Renal cortex interstitium (tissue), 15 donors: ENCODE data around the gene TBRG4. TPM values are rescaled to one million over a fixed set of nuclear protein-coding genes. Genes with fewer than 3 reads are reported as not detected.
A peak's percentile ranks its signal among the peaks of the same experiment; 100 is the strongest.
"Not testable (repeated sequence)": the region's sequence is repeated elsewhere in the genome, so short reads cannot be mapped to it uniquely, and the experiment has no call there.

Experiments
- DNase-seq, 11 donors: peaks; one replicate each; pipeline ENCODE4 v3.0.0-alpha.2; 2013; ENCODE audit warnings: low read depth in 9 of 11, low spot score in 4 of 11; ENCODE audit errors: extremely low read depth in 1 of 11
- long read RNA-seq, 16 experiments: transcript quantifications; one replicate each; lab custom pipeline, GENCODE V29; 2026
- polyA plus RNA-seq, 3 donors: library from polyadenylated mRNA; unstranded; fragments of 120-200 nt; gene quantifications; one replicate each; pipeline ENCODE4 v1.2.1, GENCODE V29; 2013; ENCODE audit not compliant: insufficient read length in 3 of 3

TBRG4 gene
- 10 to 100 TPM; 53.6 to 63.4 (median 57.5) TPM for polyA plus RNA-seq
- long read RNA-seq, donor 1, partial matches to known transcripts: 0 of 5 reads
- long read RNA-seq, donor 1, other reads (novel, unspliced or antisense): 0 of 5 reads
- long read RNA-seq, donor 2, partial matches to known transcripts: 0 of 4 reads
- long read RNA-seq, donor 2, other reads (novel, unspliced or antisense): 0 of 4 reads
- long read RNA-seq, donor 3, transcript TBRG4-201 (11 exons, 2,243 nt): major isoform, 9 of 25 reads
- long read RNA-seq, donor 3, partial matches to known transcripts: 11 of 25 reads
- long read RNA-seq, donor 3, other reads (novel, unspliced or antisense): 0 of 25 reads
- long read RNA-seq, donor 4, partial matches to known transcripts: 17 of 23 reads
- long read RNA-seq, donor 4, other reads (novel, unspliced or antisense): 0 of 23 reads
- long read RNA-seq, donor 5: 0 reads
- long read RNA-seq, donor 6, transcript TBRG4-201 (11 exons, 2,243 nt): major isoform, 6 of 18 reads
- long read RNA-seq, donor 6, partial matches to known transcripts: 5 of 18 reads
- long read RNA-seq, donor 6, other reads (novel, unspliced or antisense): 0 of 18 reads
- long read RNA-seq, donor 7, partial matches to known transcripts: 0 of 8 reads
- long read RNA-seq, donor 7, other reads (novel, unspliced or antisense): 0 of 8 reads
- long read RNA-seq, donor 8: 0 reads
- long read RNA-seq, donor 9, partial matches to known transcripts: 11 of 19 reads
- long read RNA-seq, donor 9, other reads (novel, unspliced or antisense): 0 of 19 reads
- long read RNA-seq, donor 10, partial matches to known transcripts: 17 of 22 reads
- long read RNA-seq, donor 10, other reads (novel, unspliced or antisense): 0 of 22 reads
- long read RNA-seq, donor 11, partial matches to known transcripts: 9 of 13 reads
- long read RNA-seq, donor 11, other reads (novel, unspliced or antisense): 0 of 13 reads
- long read RNA-seq, donor 12, partial matches to known transcripts: 0 of 2 reads
- long read RNA-seq, donor 12, other reads (novel, unspliced or antisense): 0 of 2 reads
- long read RNA-seq, donor 13: 0 reads
- long read RNA-seq, donor 14, transcript TBRG4-201 (11 exons, 2,243 nt): major isoform, 6 of 16 reads
- long read RNA-seq, donor 14, partial matches to known transcripts: 6 of 16 reads
- long read RNA-seq, donor 14, other reads (novel, unspliced or antisense): 0 of 16 reads
- long read RNA-seq, donor 15, partial matches to known transcripts: 10 of 14 reads
- long read RNA-seq, donor 15, other reads (novel, unspliced or antisense): 0 of 14 reads
- long read RNA-seq, donor 16, transcript TBRG4-201 (11 exons, 2,243 nt): major isoform, 12 of 58 reads
- long read RNA-seq, donor 16, partial matches to known transcripts: 33 of 58 reads
- long read RNA-seq, donor 16, other reads (novel, unspliced or antisense): 0 of 58 reads

DNA sequence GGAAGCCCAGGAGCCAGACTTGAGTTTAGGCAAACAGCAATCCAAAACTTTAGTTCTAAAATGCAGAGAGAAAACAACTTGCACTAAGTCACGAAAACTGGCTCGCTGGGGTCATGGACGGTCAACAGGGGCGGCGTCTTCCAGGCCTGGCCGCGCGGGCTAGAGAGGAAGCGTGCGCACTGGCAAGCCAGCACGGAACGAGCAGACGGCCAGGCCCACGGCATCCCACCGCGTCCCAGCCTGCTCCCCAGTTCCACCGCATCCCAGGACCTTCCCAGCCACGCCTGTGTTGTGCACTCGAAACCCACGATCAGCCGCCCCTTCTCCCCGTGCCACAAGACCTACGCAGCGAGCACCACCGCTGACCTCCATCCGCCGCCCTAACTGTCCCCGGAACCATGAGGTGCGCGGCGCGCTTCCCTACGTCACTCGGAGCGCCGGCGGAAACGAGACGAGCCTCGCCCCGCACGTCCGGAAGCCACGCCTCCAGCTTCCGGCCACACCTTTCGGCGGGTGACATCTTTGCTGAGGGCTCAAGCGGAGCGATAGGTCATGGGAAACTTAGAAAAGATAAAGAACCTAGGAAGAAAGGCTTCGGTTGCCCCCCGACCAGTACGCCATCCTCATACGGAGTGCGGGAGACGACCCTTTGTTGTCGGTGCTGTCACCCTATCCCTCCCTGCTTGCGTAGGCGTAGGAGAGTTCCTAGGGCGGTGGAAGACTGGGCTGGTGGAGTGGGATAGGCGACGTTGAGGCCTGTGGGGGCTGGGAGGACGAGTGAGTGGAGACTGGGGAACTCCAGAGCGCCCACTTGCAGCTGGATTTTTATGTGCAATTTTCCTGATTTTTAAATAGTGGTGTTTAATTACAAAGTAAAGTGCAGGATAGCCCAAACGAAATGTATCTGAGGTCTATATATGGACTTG lies at the start of gene TBRG4:
Gene TBRG4 (minus strand): TSS at position 400 of the 926 bp plus-strand sequence. CDS start 2,460 bp downstream, outside the sequence.
- DNase-seq: peak; percentile 90 to 96 (median 94)

DNA sequence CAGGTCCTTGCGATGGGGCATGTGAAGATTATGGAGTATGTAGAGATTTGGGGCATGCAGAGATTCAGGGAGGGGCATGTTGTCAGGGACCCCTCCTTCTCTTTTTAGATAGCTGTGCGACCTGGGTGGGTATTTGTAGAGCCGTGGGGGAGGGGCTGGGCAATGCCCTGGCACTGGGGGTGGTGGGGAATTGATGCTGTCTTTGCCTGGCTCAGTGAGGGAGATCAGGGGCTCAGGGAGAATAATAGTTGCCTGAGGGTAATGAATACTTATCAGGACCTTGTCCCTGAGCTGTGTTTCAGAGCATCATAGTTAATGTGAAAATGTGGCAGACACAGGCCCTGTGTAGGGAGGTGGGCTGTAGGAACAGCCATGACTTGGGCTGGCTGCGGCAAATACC lies 49.6 kb upstream of the TBRG4 start:
- DNase-seq: no peak

DNA sequence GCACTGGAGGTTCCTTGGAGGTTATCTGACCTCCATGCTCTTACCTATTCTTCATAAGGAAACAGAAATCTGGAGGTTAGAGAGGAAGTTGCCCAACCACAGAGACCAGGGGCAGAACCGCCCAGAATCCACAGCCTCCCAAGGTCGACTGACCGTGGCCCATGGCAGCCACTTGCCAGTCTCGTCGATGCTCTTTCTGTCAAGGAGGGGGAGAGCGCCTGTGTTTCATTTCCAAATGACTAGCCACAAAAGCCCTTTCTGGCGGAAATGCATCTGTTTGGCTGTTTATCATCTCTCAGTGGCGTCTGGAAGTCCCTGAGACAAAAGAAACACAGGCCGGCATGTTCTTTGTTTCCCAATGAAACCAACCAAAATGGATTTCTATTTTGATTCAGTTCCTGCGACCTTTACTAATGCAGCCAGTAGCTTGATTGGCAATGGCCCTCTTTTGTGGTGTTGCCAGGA lies 49.0 kb upstream of the TBRG4 start:
- DNase-seq: no peak

DNA sequence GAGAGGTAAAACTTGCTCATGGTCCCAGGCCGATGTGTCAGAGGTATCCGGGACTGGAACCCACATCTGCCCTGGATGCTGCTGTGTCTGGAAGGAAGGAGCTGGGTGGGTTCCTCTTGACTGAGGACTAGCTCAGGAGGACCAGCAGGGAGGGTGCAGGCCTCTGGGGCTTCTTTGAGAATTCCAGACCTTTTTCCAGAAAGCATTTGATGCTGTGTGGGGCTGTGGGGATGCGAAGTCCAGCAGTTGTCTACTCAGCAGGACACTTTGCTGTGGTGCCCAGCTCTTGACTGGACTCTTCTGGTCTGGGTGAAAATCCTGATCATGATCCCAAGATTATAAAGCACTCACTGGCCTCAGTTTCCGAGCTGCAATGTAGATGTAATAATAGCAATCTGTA lies 47.8 kb upstream of the TBRG4 start:
- DNase-seq: no peak

DNA sequence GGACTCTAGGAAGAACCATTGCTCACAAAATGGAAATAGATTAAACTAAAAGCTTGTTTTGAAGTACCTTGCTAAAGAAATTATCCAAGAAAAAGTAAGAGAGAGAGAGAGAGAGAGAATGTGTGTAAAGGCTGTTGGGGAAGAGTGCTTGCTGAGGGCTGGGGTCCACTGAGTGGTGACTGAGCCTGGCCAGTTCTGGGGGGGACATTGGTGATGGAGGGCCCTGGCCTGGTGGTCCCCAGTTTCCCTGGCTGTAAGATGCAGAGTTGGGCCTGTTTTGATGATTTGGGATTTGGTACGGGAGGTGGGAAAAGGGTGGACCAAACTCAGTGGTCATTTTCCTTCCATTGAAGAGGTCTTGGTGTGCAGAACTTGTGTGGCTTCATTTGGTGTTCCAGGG lies 47.0 kb upstream of the TBRG4 start:
- no peak for DNase-seq

DNA sequence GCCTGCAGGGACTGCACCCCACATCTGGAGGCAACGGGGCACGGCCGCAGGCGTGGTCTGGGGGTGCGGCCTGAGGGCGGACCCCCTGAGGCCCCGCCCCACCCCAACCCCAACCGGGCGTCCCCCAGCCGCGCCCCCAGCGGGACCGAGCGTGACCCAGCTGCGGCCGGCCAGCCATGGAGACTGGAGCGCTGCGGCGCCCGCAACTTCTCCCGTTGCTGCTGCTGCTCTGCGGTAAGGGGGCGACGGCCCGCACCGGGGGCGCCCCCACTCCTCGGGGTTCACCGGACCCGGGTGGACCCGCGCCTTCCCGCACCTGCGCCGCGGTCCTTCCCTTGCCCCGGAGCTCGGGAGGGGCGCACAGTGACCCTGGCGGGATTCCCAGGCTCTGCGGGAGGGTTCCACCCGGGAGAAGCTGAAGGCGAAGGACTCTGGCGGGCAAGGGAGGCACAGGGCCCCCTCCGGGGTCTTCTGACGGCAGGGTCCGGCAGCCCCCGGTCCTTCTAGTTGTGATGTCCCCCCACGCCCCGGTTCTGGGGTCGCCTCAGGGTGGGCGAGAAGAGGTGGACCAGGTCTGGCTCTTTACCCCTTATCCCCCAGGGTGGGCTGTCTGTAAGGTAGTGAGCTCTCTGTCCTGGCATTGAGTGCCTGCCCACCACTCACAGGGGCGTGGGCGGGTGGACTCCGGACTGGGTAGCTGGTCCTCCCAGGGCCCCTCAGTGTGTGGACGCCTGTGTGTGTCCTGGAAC lies 46.3 kb upstream of the TBRG4 start, which contains the start of gene RAMP3:
Gene RAMP3 (plus strand): TSS at position 139 of the 749 bp plus-strand sequence. CDS start 38 bp downstream, at position 177.
- DNase-seq: no peak

DNA sequence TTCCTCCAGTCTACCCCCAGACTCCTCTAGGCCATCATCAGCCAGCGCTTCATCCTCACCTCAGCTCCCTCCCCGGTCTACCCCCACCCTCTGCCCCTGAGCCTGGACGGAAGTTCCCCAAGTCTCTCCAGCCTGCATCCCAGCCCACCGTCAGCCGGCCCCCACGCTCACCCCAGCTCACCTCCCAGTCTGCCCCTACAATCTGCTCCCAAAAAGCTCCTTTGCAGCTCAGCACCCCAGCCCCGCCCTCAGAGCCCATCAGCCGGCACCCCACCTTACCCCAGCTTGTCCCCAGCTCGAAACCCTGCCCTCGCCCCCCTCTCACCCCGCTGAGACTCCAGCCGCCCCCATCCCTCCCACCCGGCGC lies 45.8 kb upstream of the TBRG4 start:
- DNase-seq: no peak

DNA sequence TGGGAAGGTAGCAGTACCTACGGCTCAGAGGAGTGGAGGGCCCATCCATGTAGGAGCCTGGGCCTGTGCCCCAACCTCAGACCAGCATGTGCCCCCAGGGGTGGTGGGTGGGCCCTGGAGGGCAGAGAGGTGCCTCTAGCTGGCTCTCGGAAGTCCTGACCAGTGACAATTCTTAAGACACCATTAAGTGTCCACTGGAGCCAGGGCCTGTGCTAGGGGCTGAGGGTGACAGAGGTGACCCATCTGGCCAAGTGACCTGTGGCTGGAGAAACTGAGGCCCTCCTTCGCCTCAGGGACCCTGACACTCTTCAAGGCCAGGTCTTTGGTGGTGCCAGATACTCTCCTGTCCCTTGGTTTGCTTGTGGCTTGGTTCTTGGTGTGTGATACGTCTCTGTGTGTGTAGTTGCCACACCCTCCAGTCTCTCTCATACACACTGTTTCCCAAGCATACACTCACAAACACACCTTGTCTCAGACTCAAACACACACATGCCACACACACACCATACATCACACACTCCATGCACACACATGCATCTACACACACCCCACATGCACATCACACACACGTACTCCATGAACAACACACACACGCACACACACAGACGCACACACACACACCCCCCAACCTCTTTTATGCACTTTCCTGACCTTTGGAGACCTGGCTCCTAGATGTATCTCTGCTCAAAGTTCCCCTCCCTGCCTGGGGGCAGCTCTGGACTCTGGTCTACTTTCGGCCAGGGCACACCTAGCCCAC lies 45.2 kb upstream of the TBRG4 start:
- no peak for DNase-seq

DNA sequence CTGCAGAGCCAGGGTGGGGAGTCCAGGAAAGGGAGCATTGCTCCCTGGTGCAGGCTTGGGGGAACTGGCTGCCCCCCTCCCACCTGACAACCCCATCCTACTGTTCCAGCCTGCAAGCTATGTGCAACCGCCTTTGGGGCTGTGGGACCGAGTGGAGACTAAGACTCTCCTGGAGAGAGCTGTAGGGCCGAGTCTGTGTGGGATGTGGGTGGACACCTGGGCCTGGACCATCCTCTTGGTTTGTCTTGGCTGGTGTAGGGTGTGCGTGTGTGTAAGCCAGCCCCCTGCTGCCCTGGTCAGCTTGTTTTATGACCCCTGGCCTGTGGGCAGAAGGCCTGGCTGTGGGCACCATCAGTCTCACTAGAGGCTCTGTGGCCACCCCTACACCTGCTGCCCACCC lies 44.4 kb upstream of the TBRG4 start:
- no peak for DNase-seq

DNA sequence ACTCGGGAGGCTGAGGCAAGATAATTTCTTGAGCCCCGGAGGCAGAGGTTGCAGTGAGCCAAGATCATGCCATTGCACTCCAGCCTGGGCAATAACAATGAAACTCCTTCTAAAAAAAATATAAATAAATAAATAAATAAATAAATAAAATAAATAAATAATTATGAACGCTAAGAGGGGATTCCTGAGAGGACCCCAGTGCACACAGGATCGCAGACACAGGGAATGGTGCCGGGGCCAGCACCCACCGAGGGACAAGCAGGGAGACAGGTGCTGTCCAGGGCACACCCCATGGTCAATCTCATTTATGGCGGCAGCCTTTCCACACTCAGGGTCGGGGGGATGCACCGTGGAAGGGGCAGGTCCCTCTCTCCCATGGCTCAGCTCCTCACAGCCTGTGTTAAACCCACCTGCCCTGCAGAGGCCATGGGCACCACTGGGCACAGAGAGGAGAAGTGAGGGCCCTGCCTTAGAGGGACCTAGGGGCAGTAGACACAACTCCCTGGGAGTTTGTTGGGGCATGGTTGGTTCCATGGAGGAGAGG lies 43.9 kb upstream of the TBRG4 start:
- DNase-seq: no peak

DNA sequence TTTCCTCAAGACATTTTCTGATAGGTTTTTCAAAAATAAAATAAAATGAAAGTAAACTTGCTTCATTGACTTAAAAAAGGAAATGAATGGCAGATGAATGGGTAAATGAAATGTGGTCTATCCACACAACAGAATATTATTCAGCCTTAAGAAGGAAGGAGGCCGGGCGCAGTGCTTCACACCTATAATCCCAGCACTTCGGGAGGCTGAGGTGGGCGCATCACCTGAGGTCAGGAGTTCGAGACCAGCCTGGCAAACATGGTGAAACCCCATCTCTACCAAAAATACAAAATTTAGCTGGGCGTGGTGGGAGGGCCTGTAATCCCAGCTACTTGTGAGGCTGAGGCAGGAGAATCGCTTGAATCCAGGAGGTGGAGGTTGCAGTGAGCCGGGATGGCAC lies 42.4 kb upstream of the TBRG4 start:
- DNase-seq: not testable (repeated sequence)

DNA sequence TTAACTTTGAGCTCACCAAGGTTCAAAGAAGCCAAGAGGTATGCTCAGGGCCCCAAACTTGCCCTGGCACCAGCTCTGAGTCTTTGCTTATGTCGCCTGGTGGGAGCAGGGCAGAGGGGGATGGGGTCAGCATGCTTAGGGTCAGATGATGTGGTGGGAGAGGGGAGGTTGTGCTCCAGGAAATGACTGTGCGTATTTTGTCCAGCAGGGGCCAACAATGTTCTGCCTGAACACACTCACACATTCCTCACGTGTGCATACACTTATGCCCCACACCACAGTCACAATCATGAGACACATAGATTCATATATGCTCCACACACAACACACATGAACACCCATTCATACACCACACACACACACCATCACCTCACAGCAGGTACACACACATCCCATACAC lies 41.7 kb upstream of the TBRG4 start:
- DNase-seq: no peak

DNA sequence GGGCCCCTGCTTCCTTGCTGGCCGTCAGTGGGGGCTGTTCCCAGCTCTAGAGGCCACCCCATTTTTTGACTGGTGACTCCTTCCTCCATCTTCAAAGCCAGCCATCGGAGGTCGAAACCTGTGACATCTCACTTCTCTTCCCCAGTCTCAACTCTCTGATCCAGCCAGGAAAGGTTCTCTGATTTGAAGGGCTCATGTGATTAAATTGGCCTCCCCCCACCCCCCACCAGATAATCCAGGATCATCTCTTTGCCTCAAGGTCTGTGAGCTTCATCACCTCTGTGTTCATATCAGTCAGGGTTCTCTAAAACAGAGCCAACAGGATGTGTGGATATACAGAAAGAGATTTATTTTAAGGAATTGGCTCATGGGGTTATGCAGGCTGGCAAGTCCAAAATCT lies 40.5 kb upstream of the TBRG4 start:
- no peak for DNase-seq

DNA sequence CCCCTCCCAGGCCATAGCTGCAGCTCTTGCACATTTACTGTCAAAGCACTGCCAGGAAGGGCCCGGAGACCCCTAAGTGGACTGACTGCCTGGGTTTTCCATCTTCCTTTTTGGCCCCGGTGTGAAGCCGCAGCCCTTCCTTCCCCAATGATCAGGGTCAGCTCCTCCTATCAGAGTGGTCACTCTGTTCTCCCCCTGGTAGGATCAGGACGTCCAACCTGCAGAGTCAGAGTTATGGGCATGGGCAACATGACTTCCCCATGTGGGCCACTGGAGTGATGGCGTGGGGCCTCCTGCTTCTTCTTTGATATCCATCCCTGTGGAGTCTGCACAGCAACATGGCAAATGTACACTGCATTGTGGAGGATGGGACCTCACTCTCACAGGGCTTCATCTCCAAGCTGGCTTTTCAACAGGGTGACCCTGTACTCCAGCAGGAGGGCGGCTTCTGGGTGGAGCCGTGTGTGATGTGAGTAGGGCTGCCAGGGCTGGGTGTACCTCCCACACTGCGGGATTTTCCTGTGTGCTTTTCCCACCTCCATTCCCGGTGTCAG lies 39.7 kb upstream of the TBRG4 start:
- no peak for DNase-seq

DNA sequence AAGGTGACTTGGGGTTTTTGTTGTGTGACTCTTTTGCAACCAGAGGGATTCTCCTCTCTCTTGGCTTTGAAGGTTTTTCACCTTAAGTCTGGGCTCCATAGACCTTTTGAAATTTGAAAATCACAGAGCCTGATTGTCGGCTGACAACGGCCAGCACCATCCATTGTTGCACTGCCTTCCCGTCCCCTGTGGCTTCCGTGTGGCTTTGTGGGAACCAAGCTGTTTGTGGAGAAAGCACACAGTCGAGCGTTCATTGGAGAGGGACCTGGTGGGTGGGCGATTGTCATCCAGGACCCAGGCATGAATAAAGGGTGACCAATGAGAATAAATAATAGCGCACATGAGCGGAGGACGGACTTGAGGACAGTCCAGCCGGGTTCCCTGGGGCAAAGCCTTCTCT lies 38.7 kb upstream of the TBRG4 start:
- DNase-seq: no peak

DNA sequence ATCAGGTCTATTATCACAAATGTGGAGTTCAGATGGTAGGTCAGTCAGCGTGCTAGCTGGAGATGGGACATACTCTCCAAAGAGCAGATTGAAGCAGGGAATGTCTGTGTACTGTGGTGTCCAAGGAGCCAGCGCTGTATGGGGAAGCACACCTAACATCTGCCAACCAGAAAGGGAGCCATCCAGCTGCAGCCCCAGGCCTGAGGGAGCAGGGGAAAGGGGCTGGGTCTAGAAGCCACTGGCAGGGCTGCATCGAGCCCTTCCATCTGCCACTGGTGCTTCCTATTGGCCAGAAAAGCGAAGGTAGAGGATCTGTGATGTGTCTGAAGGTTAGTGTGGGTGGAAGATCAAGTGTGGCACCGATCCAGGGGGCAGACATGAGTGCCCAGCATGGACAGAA lies 38.1 kb upstream of the TBRG4 start:
- no peak for DNase-seq
